IMR-90 (cell line): ENCODE data around the gene NEK9. TPM values are rescaled to one million over a fixed set of nuclear protein-coding genes. Genes with fewer than 3 reads are reported as not detected.

Experiments
- ATAC-seq: fragments of 200-7000 bp; cut with Tn5 transposase; 2 replicates; pipeline ENCODE4 v1.9.1; 2020; ENCODE audit warnings: low read depth, mild to moderate bottlenecking, moderate library complexity
- BruUV-seq: library from RNA; stranded (reverse); fragments of 400-500 nt; replicated peaks from 2 replicates; lab custom pipeline; 2021; lab: Mats Ljungman, UMichigan
- CTCF ChIA-PET: fragments of 300-600 bp; formaldehyde crosslinking; extraction: SDS; loops from one replicate; lab custom pipeline; 2021; ENCODE audit warnings: antibody characterized with exemption; lab: Yijun Ruan, JAX
- POLR2A ChIA-PET: fragments of 300-600 bp; sonication (Branson Sonifier 250); formaldehyde crosslinking; loops from one replicate; lab custom pipeline; 2022; ENCODE audit warnings: antibody characterized with exemption; ENCODE audit not compliant: unreplicated experiment; lab: Charles Lee
- DNase-seq: peaks from one replicate; pipeline ENCODE4 v3.0.0; 2013
- H2AFZ ChIP-seq: replicated peaks from 2 replicates; pipeline ENCODE3; 2013; ENCODE audit warnings: low read length, mild to moderate bottlenecking; ENCODE audit not compliant: poor library complexity
- H2AK5ac ChIP-seq: 2 replicates; pipeline ENCODE4 v1.6.1; 2013; ENCODE audit warnings: low read depth, low read length, inconsistent platforms
- H2AK9ac ChIP-seq: replicated peaks from 2 replicates; pipeline ENCODE3; 2013; ENCODE audit warnings: mild to moderate bottlenecking, low read depth, low read length, moderate library complexity; ENCODE audit not compliant: poor library complexity
- H2BK120ac ChIP-seq: 2 replicates; pipeline ENCODE4 v1.6.1; 2013; ENCODE audit warnings: low read depth, low read length, inconsistent platforms
- H2BK15ac ChIP-seq: 3 replicates; pipeline ENCODE4 v1.6.1; 2013; ENCODE audit warnings: low read depth, low read length, inconsistent platforms
- H2BK20ac ChIP-seq: 2 replicates; pipeline ENCODE4 v1.6.1; 2013; ENCODE audit warnings: low read depth, mild to moderate bottlenecking, inconsistent platforms, low read length, moderate library complexity
- H2BK5ac ChIP-seq: 2 replicates; pipeline ENCODE4 v1.6.1; 2013; ENCODE audit warnings: mild to moderate bottlenecking, low read depth, low read length, inconsistent platforms; ENCODE audit not compliant: poor library complexity, severe bottlenecking
- H3K14ac ChIP-seq: replicated peaks from 2 replicates; pipeline ENCODE4 v1.6.1; 2013; ENCODE audit warnings: low read depth, low read length, inconsistent platforms
- H3K18ac ChIP-seq: 2 replicates; pipeline ENCODE4 v1.6.1; 2013; ENCODE audit warnings: low read depth, low read length, control low read depth
- H3K23ac ChIP-seq: 2 replicates; pipeline ENCODE4 v1.6.1; 2013; ENCODE audit warnings: low read depth, low read length, inconsistent platforms
- H3K27ac ChIP-seq: 2 replicates; pipeline ENCODE4 v1.5.1; 2013; ENCODE audit warnings: mild to moderate bottlenecking, control low read depth, low read length; ENCODE audit not compliant: insufficient read depth
- H3K27me3 ChIP-seq: 2 replicates; pipeline ENCODE4 v1.6.1; 2013; ENCODE audit warnings: low read length; ENCODE audit not compliant: control insufficient read depth, insufficient read depth
- H3K36me3 ChIP-seq: 2 replicates; pipeline ENCODE4 v1.6.1; 2013; ENCODE audit warnings: low read length, mixed read lengths; ENCODE audit not compliant: control insufficient read depth, insufficient read depth
- H3K4ac ChIP-seq: 2 replicates; pipeline ENCODE4 v1.6.1; 2013; ENCODE audit warnings: low read depth, low read length, inconsistent platforms
- H3K4me1 ChIP-seq: 2 replicates; pipeline ENCODE4 v1.6.1; 2013; ENCODE audit warnings: low read length, mixed read lengths; ENCODE audit not compliant: control insufficient read depth, insufficient read depth
- H3K4me2 ChIP-seq: 2 replicates; pipeline ENCODE4 v1.6.1; 2013; ENCODE audit warnings: low read depth, mild to moderate bottlenecking, control low read depth, low read length, moderate library complexity
- H3K4me3 ChIP-seq: 2 replicates; pipeline ENCODE4 v1.5.1; 2013; ENCODE audit warnings: low read depth, mild to moderate bottlenecking, control low read depth, low read length, moderate library complexity; ENCODE audit not compliant: insufficient read depth
- H3K56ac ChIP-seq: 2 replicates; pipeline ENCODE4 v1.6.1; 2013; ENCODE audit warnings: low read length, inconsistent platforms; ENCODE audit not compliant: insufficient read depth; ENCODE audit errors: extremely low read depth
- H3K79me1 ChIP-seq, 2 experiments: 2 replicates each; pipeline ENCODE4 v1.6.1; 2013; ENCODE audit warnings: low read length in 2 of 2, inconsistent platforms in 1 of 2, low read depth in 1 of 2
- H3K9ac ChIP-seq: 2 replicates; pipeline ENCODE4 v1.6.1; 2013; ENCODE audit warnings: low read depth, low read length, control low read depth
- H3K9me1 ChIP-seq: 2 replicates; pipeline ENCODE4 v1.6.1; 2013; ENCODE audit warnings: low read length, inconsistent platforms; ENCODE audit not compliant: insufficient read depth
- H3K9me3 ChIP-seq: 2 replicates; pipeline ENCODE4 v1.6.1; 2013; ENCODE audit warnings: low read length; ENCODE audit not compliant: control insufficient read depth, insufficient read depth
- H4K20me1 ChIP-seq: 2 replicates; pipeline ENCODE4 v1.6.1; 2013; ENCODE audit warnings: low read length, inconsistent platforms; ENCODE audit not compliant: insufficient read depth
- H4K5ac ChIP-seq: 2 replicates; pipeline ENCODE4 v1.6.1; 2013; ENCODE audit warnings: mild to moderate bottlenecking, low read depth, low read length, control low read depth
- H4K8ac ChIP-seq, 2 experiments: 2 replicates each; pipeline ENCODE4 v1.6.1; 2013; ENCODE audit warnings: low read depth in 2 of 2, low read length in 2 of 2, control low read depth in 1 of 2, inconsistent platforms in 1 of 2
- H4K91ac ChIP-seq: 2 replicates; pipeline ENCODE4 v1.6.1; 2013; ENCODE audit warnings: low read depth, low read length, inconsistent platforms; ENCODE audit not compliant: insufficient read depth
- CEBPB ChIP-seq: IDR thresholded peaks from 2 replicates; pipeline ENCODE4 v1.6.1; 2012; ENCODE audit warnings: low read depth, low read length, improper control_type of control experiment
- FOS ChIP-seq: fragments of 150-350 bp; IDR thresholded peaks from 2 replicates; pipeline ENCODE4 v1.6.1; 2016; ENCODE audit warnings: low read depth, low read length
- MAFK ChIP-seq: IDR thresholded peaks from 2 replicates; pipeline ENCODE4 v1.6.1; 2012; ENCODE audit warnings: low read depth, low read length, improper control_type of control experiment
- NFE2L2 ChIP-seq: fragments of 150-350 bp; IDR thresholded peaks from 2 replicates; pipeline ENCODE4 v1.6.1; 2016; ENCODE audit warnings: low read depth, mild to moderate bottlenecking, low read length
- RCOR1 ChIP-seq: IDR thresholded peaks from 2 replicates; pipeline ENCODE4 v1.6.1; 2012; ENCODE audit warnings: mild to moderate bottlenecking, low read length, improper control_type of control experiment; ENCODE audit not compliant: insufficient replicate concordance
- WGBS, 2 experiments: methylation state at CpG; one replicate each; pipeline versions ENCODE4 v1.1.5 to v1.1.7; 2013; ENCODE audit warnings: missing lambda C conversion rate in 2 of 2; ENCODE audit not compliant: insufficient read length in 1 of 2; ENCODE audit errors: extremely low coverage in 2 of 2; 5-methylcytosine and 5-hydroxymethylcytosine counted together
- dilution Hi-C: fragments of 300-500 bp; cut with HindIII; formaldehyde crosslinking; loops from one replicate; pipeline ENCODE4 v1.14.3; 2018; ENCODE audit warnings: low sequenced_read_pairs; ENCODE audit not compliant: unreplicated experiment
- in situ Hi-C: fragments of 300-500 bp; cut with MboI; formaldehyde crosslinking; loops from 3 replicates; pipeline ENCODE4 v1.14.3; 2019; ENCODE audit warnings: low sequenced_read_pairs, inconsistent platforms, mixed read lengths
- intact Hi-C: fragments of 100-400 bp; cut with micrococcal nuclease; formaldehyde crosslinking; loops from 2 replicates; pipeline ENCODE4 v1.10.0; 2022
- polyA plus RNA-seq, 3 experiments: library from polyadenylated mRNA; depleted of rRNA; stranded (reverse); fragments of >200 nt; gene quantifications; 2 replicates each; pipeline ENCODE4 v1.2.3, GENCODE V29; 2012; ENCODE audit warnings: low replicate concordance in 1 of 3
- total RNA-seq: library from RNA; depleted of rRNA; stranded (reverse); fragments of >200 nt; gene quantifications from 2 replicates; pipeline ENCODE4 v1.2.3, GENCODE V29; 2012

The NEK9 gene
- total and polyA plus RNA-seq, 2 of the 4 experiments (the other 2 are of a cell fraction), result 22.9 to 23.2 TPM

DNA sequence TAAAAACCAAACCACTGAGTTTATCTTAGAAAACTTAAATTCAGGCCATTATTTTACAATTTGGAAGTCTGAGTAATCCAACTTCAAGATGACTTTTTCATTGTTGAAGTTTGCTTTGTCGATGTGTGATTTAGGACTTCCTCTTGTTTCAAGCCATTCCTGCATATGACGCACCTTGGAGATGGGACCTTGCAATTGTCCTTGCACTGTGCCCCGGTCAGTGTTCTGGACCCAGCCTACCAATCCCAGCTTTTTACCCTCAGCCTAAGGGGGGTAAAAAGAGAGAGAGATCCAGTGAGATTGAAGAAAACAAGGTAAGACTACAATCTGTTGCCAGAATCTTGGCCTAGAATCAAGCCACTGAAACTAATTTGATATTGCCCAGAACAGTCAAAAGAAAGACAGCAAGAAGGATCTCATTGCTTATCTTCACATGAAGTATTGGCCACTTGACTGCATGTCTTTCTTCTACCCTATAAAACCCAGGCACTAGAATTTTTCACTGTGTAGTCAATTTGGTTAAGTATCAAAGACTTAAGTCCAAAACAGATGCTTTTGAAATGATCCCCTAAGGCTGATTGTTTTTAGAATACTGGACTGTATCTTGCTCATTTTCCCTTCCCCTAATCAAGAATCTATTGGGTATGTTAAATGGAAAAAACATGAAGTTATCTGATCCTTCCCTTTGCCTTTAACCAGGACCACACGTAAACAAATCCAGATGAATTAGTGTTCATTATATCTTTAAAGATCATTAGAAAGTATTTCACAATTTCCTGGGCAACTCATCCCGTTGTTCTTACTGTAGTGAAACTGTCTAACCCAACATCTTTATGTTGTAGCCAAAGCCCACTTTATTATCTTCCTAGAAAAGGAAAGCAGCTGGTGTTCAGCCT lies 73.2 kb downstream of the NEK9 start:
- CTCF ChIA-PET, result no interaction called here
- H2BK15ac ChIP-seq, result no peak overlapping the region
- in situ Hi-C loops (no loop called here), intact Hi-C loops (no loop called here), dilution Hi-C loops (no loop called here)
- H2AFZ ChIP-seq, result no peak overlapping the region
- H4K91ac ChIP-seq, result no peak overlapping the region
- H2BK120ac ChIP-seq, result no peak overlapping the region
- H3K23ac ChIP-seq, result no peak overlapping the region
- H3K27ac ChIP-seq, result no peak overlapping the region
- H3K36me3 ChIP-seq, result no peaks in the 10 kb centered on the region
- no peaks in the 10 kb centered on the region for H3K9me3 ChIP-seq
- H4K5ac ChIP-seq, result no peak overlapping the region
- H3K4me2 ChIP-seq, result no peak overlapping the region
- no peaks in the 10 kb centered on the region for H4K20me1 ChIP-seq
- no peak overlapping the region for H2AK9ac ChIP-seq
- H3K14ac ChIP-seq, result no peak overlapping the region
- POLR2A ChIA-PET, result no interaction called here
- H2BK20ac ChIP-seq, result no peak overlapping the region
- no TSS peak for BruUV-seq
- H3K9ac ChIP-seq, result no peak overlapping the region
- DNase-seq (no peak), ATAC-seq (no peak)
- no CpG with 5 or more reads among the region's 5 CpGs for WGBS, 2 experiments
- H4K8ac ChIP-seq, result no peak overlapping the region
- TF ChIP-seq RCOR1 (no peak), CEBPB (peak; percentile 25; the same call in 1 of the 2 replicates), NFE2L2 (no peak), FOS (no peak), MAFK (no peak)
- no peak overlapping the region; the same call in 1 of the 2 replicates for H3K4ac ChIP-seq
- no peaks in the 10 kb centered on the region for H3K27me3 ChIP-seq
- H3K56ac ChIP-seq, result no peak overlapping the region
- H3K18ac ChIP-seq, result no peak overlapping the region
- H3K4me1 ChIP-seq, result peaks cover 3% of the 10 kb centered on the region; the same call in 1 of the 2 replicates
- H3K79me1 ChIP-seq, result peaks cover 8 to 22% of the 10 kb centered on the region in 2 experiments
- no peak overlapping the region for H3K4me3 ChIP-seq
- H2BK5ac ChIP-seq, result no peak overlapping the region
- H2AK5ac ChIP-seq, result peak overlapping the region; percentile 56; the same call in 1 of the 2 replicates
- H3K9me1 ChIP-seq, result peaks cover 2% of the 10 kb centered on the region; the same call in 1 of the 2 replicates
